Measurements from ENCODE around the gene C10orf71. TPM values are rescaled to one million over a fixed set of nuclear protein-coding genes. Genes with fewer than 3 reads are reported as not detected.

The C10orf71 gene
- total and polyA plus RNA-seq, 3 donors from 2014 or later: 0.08 to 0.79 (median 0.12) TPM

DNA sequence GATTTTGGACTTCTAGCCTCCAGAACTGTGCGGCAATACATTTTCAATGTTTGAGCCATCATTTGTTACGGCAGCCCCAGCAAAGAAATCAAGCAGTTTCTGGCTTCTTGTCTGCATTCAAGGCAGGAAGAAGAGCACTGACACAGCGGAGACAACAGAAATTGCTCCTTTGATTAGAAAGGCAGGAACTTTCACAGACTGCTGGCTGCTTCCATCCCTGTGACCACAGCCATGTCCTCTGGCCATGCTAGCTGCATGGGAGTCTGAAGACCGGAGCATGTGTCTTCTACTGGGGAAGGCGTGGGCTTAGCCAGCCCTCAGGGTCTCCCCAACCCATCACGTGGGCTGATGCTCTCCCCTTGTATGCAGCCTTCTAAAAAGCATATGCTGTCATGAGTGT, 19.1 kb downstream of the C10orf71 start:
- Histone ChIP-seq H3K9me3 (no peaks in the 10 kb centered on the region), H3K27me3 (no peaks in the 10 kb centered on the region), H3K4me3 (no peak overlapping the region), H3K36me3 (ENCODE audit: low read depth, missing control alignments) (no peaks in the 10 kb centered on the region), H3K4me1 (no peaks in the 10 kb centered on the region), H3K27ac (no peak overlapping the region)
- TF ChIP-seq, protein P1, sequence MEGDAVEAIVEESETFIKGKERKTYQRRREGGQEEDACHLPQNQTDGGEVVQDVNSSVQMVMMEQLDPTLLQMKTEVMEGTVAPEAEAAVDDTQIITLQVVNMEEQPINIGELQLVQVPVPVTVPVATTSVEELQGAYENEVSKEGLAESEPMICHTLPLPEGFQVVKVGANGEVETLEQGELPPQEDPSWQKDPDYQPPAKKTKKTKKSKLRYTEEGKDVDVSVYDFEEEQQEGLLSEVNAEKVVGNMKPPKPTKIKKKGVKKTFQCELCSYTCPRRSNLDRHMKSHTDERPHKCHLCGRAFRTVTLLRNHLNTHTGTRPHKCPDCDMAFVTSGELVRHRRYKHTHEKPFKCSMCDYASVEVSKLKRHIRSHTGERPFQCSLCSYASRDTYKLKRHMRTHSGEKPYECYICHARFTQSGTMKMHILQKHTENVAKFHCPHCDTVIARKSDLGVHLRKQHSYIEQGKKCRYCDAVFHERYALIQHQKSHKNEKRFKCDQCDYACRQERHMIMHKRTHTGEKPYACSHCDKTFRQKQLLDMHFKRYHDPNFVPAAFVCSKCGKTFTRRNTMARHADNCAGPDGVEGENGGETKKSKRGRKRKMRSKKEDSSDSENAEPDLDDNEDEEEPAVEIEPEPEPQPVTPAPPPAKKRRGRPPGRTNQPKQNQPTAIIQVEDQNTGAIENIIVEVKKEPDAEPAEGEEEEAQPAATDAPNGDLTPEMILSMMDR (IDR thresholded peaks at IDR 0.05): no peak
- TF ChIP-seq POLR2A (IDR thresholded peaks at IDR 0.05): no peak
- WGBS, 2 donors: 86 to 96% methylated on average over 6 of the region's 6 CpGs
- intact Hi-C loops (cut with DNase I; ENCODE audit: low total_unique reads): no loop called here
- no peak for DNase-seq

DNA sequence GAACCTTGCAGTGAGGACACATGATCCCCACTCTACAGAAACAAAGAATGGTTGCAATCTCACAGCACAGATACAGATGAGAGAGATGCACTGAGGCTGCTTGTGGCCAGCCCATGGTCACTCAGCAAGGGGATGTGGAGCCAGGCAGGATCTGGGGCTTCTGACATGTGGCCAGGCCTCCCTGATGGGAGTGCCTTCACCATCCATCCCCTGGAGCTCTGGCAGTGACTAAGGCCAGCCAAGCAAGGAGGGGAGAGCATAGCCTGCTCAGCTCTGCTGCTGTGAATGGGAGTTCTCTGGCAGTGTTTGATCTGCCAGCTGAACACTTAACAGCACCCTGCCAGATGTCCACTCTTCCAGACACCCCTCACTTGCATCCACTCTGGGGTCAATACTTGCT, 19.8 kb downstream of the C10orf71 start:
- intact Hi-C loops (cut with DNase I; ENCODE audit: low total_unique reads): no loop called here
- Histone ChIP-seq H3K9me3 (no peaks in the 10 kb centered on the region), H3K27ac (no peak overlapping the region), H3K4me1 (no peaks in the 10 kb centered on the region), H3K36me3 (ENCODE audit: low read depth, missing control alignments) (no peaks in the 10 kb centered on the region), H3K4me3 (no peak overlapping the region), H3K27me3 (no peaks in the 10 kb centered on the region)
- no peak for TF ChIP-seq POLR2A (IDR thresholded peaks at IDR 0.05)
- TF ChIP-seq, protein P1 (IDR thresholded peaks at IDR 0.05): no peak
- DNase-seq: no peak

DNA sequence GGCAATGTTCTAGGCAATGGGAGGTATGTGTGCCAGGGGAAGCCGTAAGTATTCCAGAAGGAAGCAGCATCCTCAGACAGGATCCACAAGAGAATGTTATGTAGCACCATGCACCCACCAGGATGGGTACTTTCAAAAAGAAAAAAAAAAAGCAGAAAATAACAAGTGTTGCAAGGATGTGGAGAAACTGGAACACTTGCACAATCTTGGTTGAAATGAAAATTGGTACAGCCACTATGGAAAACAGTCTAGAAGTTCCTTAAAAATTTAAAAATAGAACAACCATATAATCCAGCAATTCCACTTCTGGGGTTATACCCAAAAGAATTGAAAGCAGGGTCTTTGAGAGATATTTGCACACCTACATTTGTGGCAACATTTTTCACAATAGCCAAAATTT, 20.2 kb downstream of the C10orf71 start:
- H3K4me3 ChIP-seq: no peak overlapping the region
- H3K4me1 ChIP-seq: no peaks in the 10 kb centered on the region
- 83 to 100% methylated on average over 1 of the region's 1 CpG for WGBS, 2 donors
- H3K27ac ChIP-seq: no peak overlapping the region
- intact Hi-C loops (cut with DNase I; ENCODE audit: low total_unique reads): no loop called here
- no peaks in the 10 kb centered on the region for H3K36me3 ChIP-seq (ENCODE audit: low read depth, missing control alignments)
- no peak for TF ChIP-seq POLR2A (IDR thresholded peaks at IDR 0.05)
- TF ChIP-seq, protein P1 (IDR thresholded peaks at IDR 0.05): no peak
- no peaks in the 10 kb centered on the region for H3K27me3 ChIP-seq
- H3K9me3 ChIP-seq: no peaks in the 10 kb centered on the region
- DNase-seq: no peak

DNA sequence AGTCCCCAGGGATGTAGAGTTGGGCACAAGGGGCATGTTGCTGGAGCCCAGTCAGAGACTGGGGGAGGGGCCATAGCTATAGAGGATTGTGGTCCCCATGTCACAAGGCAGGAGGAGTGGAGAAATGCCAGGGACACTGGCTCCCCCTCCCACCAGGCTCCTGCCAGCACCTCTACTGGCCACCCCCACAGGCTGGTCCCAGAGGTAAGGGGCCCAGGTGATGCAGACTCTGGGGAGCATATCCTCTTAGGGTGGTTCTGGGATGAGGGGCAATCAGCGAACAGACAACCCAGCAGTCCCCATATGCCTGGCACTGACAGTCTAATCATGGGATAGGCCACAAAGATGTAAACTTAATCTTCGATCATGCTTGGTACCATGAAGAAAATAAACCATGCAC, 21.2 kb downstream of the C10orf71 start:
- Histone ChIP-seq H3K4me1 (no peaks in the 10 kb centered on the region), H3K27me3 (no peaks in the 10 kb centered on the region), H3K9me3 (no peaks in the 10 kb centered on the region), H3K27ac (no peak overlapping the region), H3K36me3 (ENCODE audit: low read depth, missing control alignments) (no peaks in the 10 kb centered on the region), H3K4me3 (no peak overlapping the region)
- DNase-seq: no peak
- TF ChIP-seq, protein P1 (IDR thresholded peaks at IDR 0.05): no peak
- no peak for TF ChIP-seq POLR2A (IDR thresholded peaks at IDR 0.05)
- 97 to 100% methylated on average over 2 of the region's 2 CpGs for WGBS, 2 donors
- intact Hi-C loops (cut with DNase I; ENCODE audit: low total_unique reads): no loop called here

DNA sequence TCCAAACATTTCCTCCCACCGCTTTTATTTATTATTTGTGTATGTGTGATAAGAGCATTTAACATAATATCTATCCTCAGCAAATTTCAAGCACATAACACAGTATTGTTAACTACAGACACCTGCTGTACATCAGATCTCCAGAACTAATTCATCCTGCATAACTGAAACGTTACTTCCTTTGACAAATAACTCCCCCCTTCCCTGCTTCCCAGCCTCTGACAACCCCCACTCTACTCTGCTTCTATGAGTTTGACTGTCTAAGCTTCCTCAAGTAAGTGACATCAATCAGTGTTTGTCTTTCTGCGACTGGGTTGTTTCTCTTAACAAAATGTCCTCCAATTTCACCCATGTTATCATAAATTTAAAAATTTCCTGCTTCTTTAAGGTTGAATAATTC, 22.1 kb downstream of the C10orf71 start:
- H3K9me3 ChIP-seq: no peaks in the 10 kb centered on the region
- 73 to 75% methylated on average over 3 of the region's 3 CpGs for WGBS, 2 donors
- H3K27ac ChIP-seq: no peak overlapping the region
- no peaks in the 10 kb centered on the region for H3K27me3 ChIP-seq
- H3K4me1 ChIP-seq: no peaks in the 10 kb centered on the region
- no peak overlapping the region for H3K4me3 ChIP-seq
- no peak for DNase-seq
- no peak for TF ChIP-seq POLR2A (IDR thresholded peaks at IDR 0.05)
- TF ChIP-seq, protein P1 (IDR thresholded peaks at IDR 0.05): no peak
- H3K36me3 ChIP-seq (ENCODE audit: low read depth, missing control alignments): no peaks in the 10 kb centered on the region
- intact Hi-C loops (cut with DNase I; ENCODE audit: low total_unique reads): no loop called here

Measured in testis (tissue), 3 donors.